Measurements from ENCODE around the gene NHERF1.

- TF ChIP-seq CTCF (conservative IDR thresholded peaks at IDR 0.05; ENCODE audit: low read length) (peak; percentile 83), EZH2phosphoT487 (IDR thresholded peaks at IDR 0.05; ENCODE audit: borderline replicate concordance, low read depth, low read length) (no peak)
Observed at GRCh38 chr17:74737299-74738050, 11.0 kb upstream of the NHERF1 start.

All from OCI-LY7 (cell line).